Measurements from ENCODE around the gene CYB5A. TPM values are rescaled to one million over a fixed set of nuclear protein-coding genes. Genes with fewer than 3 reads are reported as not detected.
A peak's percentile ranks its signal among the peaks of the same experiment; 100 is the strongest.

Gene CYB5A
- total RNA-seq, 1 experiment from 2014 or later, result 210 TPM

DNA sequence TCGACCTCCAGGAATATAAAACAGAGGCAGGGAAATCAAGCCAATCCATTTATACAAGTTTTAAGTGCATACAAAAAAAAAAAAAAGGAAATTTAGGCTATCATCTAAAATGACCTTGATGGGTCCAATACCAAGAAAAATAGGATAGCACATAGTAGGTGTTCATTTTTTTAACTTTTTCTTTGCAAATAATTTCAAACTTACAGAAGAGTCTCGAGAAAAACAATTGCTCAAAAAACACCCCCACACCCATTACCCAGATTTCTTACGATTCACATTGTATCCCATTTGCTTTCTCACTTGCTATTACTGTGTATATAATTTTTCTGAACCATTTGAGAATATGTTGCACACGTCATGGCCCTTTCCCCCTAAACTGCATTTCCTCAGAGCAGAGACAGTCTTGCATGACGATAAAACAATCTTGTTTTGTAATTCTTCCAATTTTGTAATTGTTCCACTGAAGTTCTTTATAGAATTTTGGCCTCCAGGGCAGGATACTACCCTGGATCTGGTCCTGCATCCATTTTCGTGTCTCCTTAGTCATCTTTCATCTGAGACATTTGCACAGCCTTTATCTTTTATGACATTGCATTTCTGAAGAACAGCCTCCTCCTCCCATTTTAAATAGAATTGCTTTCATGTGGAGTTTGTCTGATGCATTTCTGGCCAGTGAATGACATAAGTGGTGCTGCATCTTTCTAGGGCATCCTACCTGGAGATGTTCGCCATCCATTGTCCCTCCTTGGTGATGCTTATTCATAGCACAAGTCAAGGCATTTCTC is 68.9 kb downstream of the CYB5A start:
- H3K9me3 ChIP-seq (replicated peaks), result no peaks in the 10 kb centered on the region
- peaks cover under 1% of the 10 kb centered on the region; the same call in 1 of the 2 replicates for H3K27me3 ChIP-seq (replicated peaks)
- H3K4me1 ChIP-seq (replicated peaks), result no peaks in the 10 kb centered on the region
- H3K36me3 ChIP-seq, result no peaks in the 10 kb centered on the region
- DNase-seq (ENCODE audit: low read depth in 1 of 2, low spot score in 2 of 2), result no peak
- H3K4me3 ChIP-seq, result no peak overlapping the region
- H3K27ac ChIP-seq, result no peak overlapping the region

DNA sequence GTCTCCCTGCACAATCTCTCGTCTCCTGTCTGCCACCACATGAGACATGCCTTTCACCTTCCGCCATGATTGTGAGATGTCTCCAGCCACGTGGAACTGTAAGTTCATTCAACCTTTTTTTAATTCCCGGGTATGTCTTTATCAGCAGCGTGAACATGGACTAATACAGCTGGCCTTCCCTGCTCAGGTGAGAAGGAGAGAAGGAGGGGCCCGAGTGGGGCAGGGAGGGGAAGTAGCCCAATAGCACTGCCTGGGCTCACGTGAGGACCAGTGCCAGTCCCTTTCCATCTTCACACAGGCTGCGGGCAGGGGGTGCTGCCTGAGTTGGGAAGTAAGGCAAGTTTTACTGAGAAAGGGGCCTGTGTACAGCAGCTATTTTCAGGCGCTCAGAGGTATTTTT is 70.7 kb downstream of the CYB5A start:
- H3K27ac ChIP-seq, result no peak overlapping the region
- H3K36me3 ChIP-seq, result no peaks in the 10 kb centered on the region
- H3K27me3 ChIP-seq (replicated peaks), result peaks cover 3% of the 10 kb centered on the region; the same call in 1 of the 2 replicates
- H3K4me1 ChIP-seq (replicated peaks), result no peaks in the 10 kb centered on the region
- DNase-seq (ENCODE audit: low read depth in 1 of 2, low spot score in 2 of 2), result no peak
- H3K4me3 ChIP-seq, result no peak overlapping the region
- no peaks in the 10 kb centered on the region for H3K9me3 ChIP-seq (replicated peaks)

DNA sequence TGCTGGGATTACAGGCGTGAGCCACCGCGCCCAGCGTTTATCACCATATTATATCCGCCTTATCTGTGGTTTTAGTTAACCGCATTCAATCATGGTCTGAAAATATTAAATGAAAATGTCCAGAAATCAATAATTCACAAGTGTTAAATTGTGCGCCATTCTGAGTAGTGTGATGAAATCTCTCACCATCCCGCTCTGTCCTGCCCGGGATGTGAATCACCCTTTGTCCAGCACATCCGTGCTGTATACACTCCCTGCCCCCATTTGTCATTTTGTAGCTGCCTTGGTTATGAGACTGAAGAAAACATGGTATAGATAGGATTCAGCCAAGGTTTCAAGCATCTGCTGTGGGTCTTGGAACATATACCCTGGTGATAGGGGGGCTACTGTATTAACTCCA is 72.7 kb downstream of the CYB5A start:
- DNase-seq (ENCODE audit: low read depth in 1 of 2, low spot score in 2 of 2), result no peak
- Histone ChIP-seq H3K36me3 (no peaks in the 10 kb centered on the region), H3K27ac (no peak overlapping the region), H3K27me3 (replicated peaks) (peaks cover 3% of the 10 kb centered on the region; the same call in 1 of the 2 replicates), H3K4me3 (no peak overlapping the region), H3K9me3 (replicated peaks) (no peaks in the 10 kb centered on the region), H3K4me1 (replicated peaks) (no peaks in the 10 kb centered on the region)

DNA sequence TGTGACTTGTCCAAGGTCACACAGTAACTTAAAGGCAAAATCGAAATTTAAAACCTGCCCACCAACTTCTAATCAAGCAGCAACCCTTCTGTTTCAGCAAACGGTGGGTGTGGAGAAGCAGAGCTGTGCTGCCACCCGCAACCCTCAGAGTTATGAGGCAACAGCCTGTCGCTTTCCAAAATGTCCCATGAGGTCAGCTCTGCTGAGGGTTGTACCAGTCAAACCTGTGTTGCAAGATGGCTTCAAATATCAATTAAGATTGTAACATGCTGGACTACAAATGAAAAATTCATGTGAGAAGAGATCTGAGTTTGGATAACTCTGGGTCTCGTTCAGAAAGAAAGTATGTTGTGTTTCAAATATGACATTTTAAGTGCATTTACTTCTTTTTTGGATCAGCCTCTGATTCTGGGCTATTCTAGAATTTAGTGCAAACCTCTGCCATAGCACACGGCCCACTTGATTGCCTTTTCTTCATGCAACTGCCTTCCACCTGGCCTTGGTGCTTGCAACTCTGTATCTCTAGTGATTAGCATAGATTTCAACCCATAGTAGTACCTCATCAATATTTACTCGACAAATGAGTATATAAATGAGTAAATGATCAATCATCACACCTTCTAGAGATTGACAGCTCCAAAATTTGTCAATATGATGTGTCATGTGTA is 74.2 kb downstream of the CYB5A start:
- H3K9me3 ChIP-seq (replicated peaks), result no peaks in the 10 kb centered on the region
- H3K36me3 ChIP-seq, result no peaks in the 10 kb centered on the region
- H3K27me3 ChIP-seq (replicated peaks), result peaks cover 3% of the 10 kb centered on the region; the same call in 1 of the 2 replicates
- H3K27ac ChIP-seq, result no peak overlapping the region
- H3K4me3 ChIP-seq, result no peak overlapping the region
- H3K4me1 ChIP-seq (replicated peaks), result no peaks in the 10 kb centered on the region
- no peak for DNase-seq (ENCODE audit: low read depth in 1 of 2, low spot score in 2 of 2)

DNA sequence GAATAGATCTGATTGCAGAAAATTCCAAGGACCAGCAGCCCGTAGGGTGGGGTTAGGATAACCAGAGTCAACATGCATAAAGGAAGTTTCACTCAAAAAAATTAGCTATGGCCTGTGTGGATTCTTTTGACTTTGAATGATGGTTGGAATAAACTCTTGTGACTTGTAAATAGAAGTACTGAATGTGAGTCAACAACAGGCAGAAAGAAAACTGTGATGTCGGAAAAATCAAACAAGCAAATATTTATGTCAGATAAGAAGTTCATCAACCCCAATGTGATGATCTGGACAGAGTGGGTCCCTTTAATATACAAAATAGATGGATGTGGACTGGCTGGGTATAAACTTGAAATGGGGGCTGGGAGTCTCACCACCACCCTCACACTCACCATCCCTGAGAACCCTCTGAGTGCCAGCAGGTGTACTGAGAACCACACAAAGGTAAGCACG is 75.1 kb downstream of the CYB5A start:
- Histone ChIP-seq H3K9me3 (replicated peaks) (no peaks in the 10 kb centered on the region), H3K36me3 (no peaks in the 10 kb centered on the region), H3K27me3 (replicated peaks) (peaks cover 3% of the 10 kb centered on the region; the same call in 1 of the 2 replicates), H3K27ac (no peak overlapping the region), H3K4me1 (replicated peaks) (no peaks in the 10 kb centered on the region), H3K4me3 (no peak overlapping the region)
- DNase-seq (ENCODE audit: low read depth in 1 of 2, low spot score in 2 of 2), result no peak

DNA sequence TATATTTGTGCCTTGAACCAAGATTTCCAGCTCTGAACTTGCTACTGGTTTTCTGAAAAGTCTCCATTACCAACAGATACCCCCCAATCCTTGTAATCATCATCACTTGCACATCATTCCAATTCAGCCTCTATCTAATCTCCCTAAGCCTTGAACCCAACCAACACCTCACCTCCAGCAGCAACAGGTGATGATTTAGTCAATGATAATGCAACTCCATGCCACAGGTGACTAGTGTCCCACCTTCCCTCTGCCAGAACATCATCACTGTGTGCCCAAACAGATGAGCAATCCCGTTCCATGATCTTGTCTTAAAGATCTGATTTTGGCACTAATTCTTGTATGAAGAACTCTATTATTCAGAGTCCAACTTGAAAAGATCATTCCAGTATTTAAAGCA is 75.9 kb downstream of the CYB5A start:
- H3K27ac ChIP-seq, result no peak overlapping the region
- H3K27me3 ChIP-seq (replicated peaks), result peaks cover 3% of the 10 kb centered on the region; the same call in 1 of the 2 replicates
- H3K4me1 ChIP-seq (replicated peaks), result no peaks in the 10 kb centered on the region
- DNase-seq (ENCODE audit: low read depth in 1 of 2, low spot score in 2 of 2), result no peak
- H3K9me3 ChIP-seq (replicated peaks), result no peaks in the 10 kb centered on the region
- H3K36me3 ChIP-seq, result no peaks in the 10 kb centered on the region
- H3K4me3 ChIP-seq, result no peak overlapping the region

DNA sequence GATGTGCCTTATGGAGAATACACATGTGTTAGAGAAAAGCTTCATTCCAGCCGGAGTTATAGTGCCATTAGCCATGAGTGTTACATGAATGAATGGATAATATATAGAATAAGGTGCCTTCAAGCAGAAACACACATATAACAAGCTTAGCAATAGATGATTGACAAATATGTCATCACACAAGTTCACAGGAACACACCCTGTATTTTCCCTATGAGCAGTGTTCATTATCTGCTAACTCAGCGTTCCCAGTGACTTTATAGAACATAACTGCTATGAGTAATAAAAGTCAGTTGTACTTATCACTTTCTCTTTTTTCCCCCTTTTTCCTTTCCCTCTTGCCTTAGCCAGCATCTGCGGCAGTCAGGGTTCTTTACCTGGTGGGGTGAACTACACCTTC is 78.3 kb downstream of the CYB5A start:
- Histone ChIP-seq H3K4me1 (replicated peaks) (no peaks in the 10 kb centered on the region), H3K4me3 (no peak overlapping the region), H3K36me3 (no peaks in the 10 kb centered on the region), H3K27ac (no peak overlapping the region), H3K9me3 (replicated peaks) (no peaks in the 10 kb centered on the region), H3K27me3 (replicated peaks) (peaks cover 3% of the 10 kb centered on the region; the same call in 1 of the 2 replicates)
- DNase-seq (ENCODE audit: low read depth in 1 of 2, low spot score in 2 of 2), result no peak

DNA sequence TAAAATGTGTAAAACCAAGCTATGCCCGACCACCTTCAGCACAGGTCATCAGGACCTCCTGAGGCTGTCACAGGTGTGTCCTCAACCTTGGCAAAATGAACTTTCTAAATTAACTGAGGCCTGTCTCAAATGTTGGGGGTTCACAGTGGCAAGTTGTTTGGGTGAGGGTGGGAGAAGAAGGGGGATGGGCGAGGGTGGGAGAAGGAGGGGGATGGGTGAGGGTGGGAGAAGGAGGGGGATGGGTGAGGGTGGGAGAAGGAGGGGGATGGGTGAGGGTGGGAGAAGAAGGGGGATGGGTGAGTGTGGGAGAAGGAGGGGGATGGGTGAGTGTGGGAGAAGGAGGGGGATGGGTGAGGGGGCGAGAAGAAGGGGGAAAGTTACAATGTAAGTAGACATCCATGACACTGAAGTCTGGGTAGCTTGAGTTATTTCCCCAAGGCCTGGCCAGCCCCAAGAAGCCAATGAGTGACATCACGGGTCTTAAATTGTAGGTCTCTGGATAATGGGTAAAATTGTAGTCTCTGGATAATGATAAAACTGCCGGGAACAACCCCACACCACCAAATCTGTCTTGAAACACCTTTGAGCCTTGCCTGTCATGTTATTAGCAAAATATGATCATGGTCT is 87.1 kb downstream of the CYB5A start:
- Histone ChIP-seq H3K27ac (no peak overlapping the region), H3K27me3 (replicated peaks) (0 out of 2 replicates have a peak, but pooled peaks cover 3% of the 10 kb centered on the region), H3K36me3 (no peaks in the 10 kb centered on the region), H3K4me1 (replicated peaks) (no peaks in the 10 kb centered on the region), H3K9me3 (replicated peaks) (no peaks in the 10 kb centered on the region), H3K4me3 (no peak overlapping the region)
- DNase-seq (ENCODE audit: low read depth in 1 of 2, low spot score in 2 of 2), result peak in 1 of 2 experiments; percentile 69

DNA sequence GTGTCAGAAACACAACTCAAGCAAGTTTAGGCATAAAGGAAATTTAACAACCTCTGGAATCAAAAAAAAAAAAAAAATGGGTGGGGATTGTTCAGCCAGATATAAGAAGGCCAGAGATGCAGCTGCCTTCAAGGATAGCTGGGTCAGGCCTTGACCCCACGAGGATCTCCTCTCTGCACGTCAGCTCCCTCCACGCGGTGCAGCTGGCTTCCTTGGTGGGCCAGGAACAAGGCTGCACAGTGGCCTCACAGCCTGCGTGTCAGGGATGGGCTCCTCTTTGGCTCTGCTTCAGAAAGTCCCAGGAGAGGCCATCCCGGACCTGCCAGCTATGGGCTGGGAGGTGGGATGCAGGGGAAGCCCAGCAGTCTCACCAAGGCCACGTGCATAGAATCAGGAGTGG is 88.0 kb downstream of the CYB5A start:
- Histone ChIP-seq H3K36me3 (no peaks in the 10 kb centered on the region), H3K4me1 (replicated peaks) (no peaks in the 10 kb centered on the region), H3K27me3 (replicated peaks) (0 out of 2 replicates have a peak, but pooled peaks cover 3% of the 10 kb centered on the region), H3K4me3 (no peak overlapping the region), H3K9me3 (replicated peaks) (no peaks in the 10 kb centered on the region), H3K27ac (no peak overlapping the region)
- DNase-seq (ENCODE audit: low read depth in 1 of 2, low spot score in 2 of 2), result no peak

Other genes with a start within 250 kb of the CYB5A start
- gene FBXO15, start 144.1 kb downstream of the CYB5A start, total RNA-seq (2014; rRNA removed; shearing (Covaris generic)), result 0.63 TPM in 1 of 2 replicates, not detected in the other
- gene TIMM21, start 143.4 kb downstream of the CYB5A start, total RNA-seq (2014; rRNA removed; shearing (Covaris generic)), result 39.6 and 63.1 TPM in 2 replicates
- gene C18orf63, start 23.9 kb upstream of the CYB5A start, total RNA-seq (2014; rRNA removed; shearing (Covaris generic)), result not detected in 2 replicates
- not detected in 2 replicates for gene DIPK1C, start 165.3 kb upstream of the CYB5A start, total RNA-seq (2014; rRNA removed; shearing (Covaris generic))
- gene CNDP2, start 204.4 kb upstream of the CYB5A start, total RNA-seq (2014; rRNA removed; shearing (Covaris generic)), result 40.5 and 48.4 TPM in 2 replicates
- not detected in 2 replicates for gene CNDP1, start 242.5 kb upstream of the CYB5A start, total RNA-seq (2014; rRNA removed; shearing (Covaris generic))

Measured in SJSA1 (cell line).